ENCODE results near the gene DRGX.

Gene DRGX

GRCh38 chr10:49365675-49366415 is 30.0 kb downstream of the DRGX start:
- Histone ChIP-seq H3K14ac (ENCODE audit: low read length) (no peak overlapping the region), H2BK5ac (ENCODE audit: low read depth, low read length, poor library complexity) (no peak overlapping the region), H3K36me3 (ENCODE audit: control insufficient read depth in 1 of 2, insufficient read depth in 2 of 2, low read length in 2 of 2) (no peaks in the 10 kb centered on the region), H3K4me1 (ENCODE audit: control insufficient read depth in 1 of 2, insufficient read depth in 2 of 2, low read length in 2 of 2) (peaks cover 4 to 9% of the 10 kb centered on the region in 2 experiments), H4K8ac (ENCODE audit: low read depth, low read length) (no peak overlapping the region), H4K91ac (ENCODE audit: low read depth, low read length) (no peak overlapping the region), H3K9ac (ENCODE audit: low read length) (no peak overlapping the region), H3K27ac (ENCODE audit: low read depth, low read length) (no peak overlapping the region), H2AK5ac (ENCODE audit: low read length) (no peak overlapping the region), H3K79me2 (ENCODE audit: control insufficient read depth, insufficient read depth, low read length, poor library complexity) (no peaks in the 10 kb centered on the region), H3K4ac (ENCODE audit: low read depth, low read length) (no peak overlapping the region), H2AFZ (ENCODE audit: insufficient read depth, low read length, poor library complexity) (no peak overlapping the region), H3K23ac (ENCODE audit: low read length) (no peak overlapping the region), H2BK12ac (ENCODE audit: low read length) (no peak overlapping the region), H3K79me1 (ENCODE audit: low read length) (no peaks in the 10 kb centered on the region), H3K18ac (ENCODE audit: low read length) (no peak overlapping the region), H3K4me2 (ENCODE audit: low read length) (no peak overlapping the region), H3K27me3 (ENCODE audit: insufficient read depth, low read length) (no peaks in the 10 kb centered on the region), H3K4me3 (ENCODE audit: low read depth, low read length) (no peak overlapping the region), H4K12ac (ENCODE audit: low read depth, low read length) (no peak overlapping the region), H2BK120ac (ENCODE audit: insufficient read depth, low read length, poor library complexity) (no peak overlapping the region), H3K9me3 (ENCODE audit: insufficient read depth, low read depth, low read length) (no peaks in the 10 kb centered on the region)
- DNase-seq, result no peak
- no CpG with 5 or more reads among the region's 23 CpGs for WGBS (ENCODE audit: extremely low coverage, insufficient coverage, insufficient read length)

GRCh38 chr10:49365275-49365674 is 30.6 kb downstream of the DRGX start:
- Histone ChIP-seq H3K4me1 (ENCODE audit: control insufficient read depth in 1 of 2, insufficient read depth in 2 of 2, low read length in 2 of 2) (peaks cover 10 to 15% of the 10 kb centered on the region in 2 experiments), H3K79me1 (ENCODE audit: low read length) (peaks cover 5% of the 10 kb centered on the region), H2BK12ac (ENCODE audit: low read length) (no peak overlapping the region), H3K27ac (ENCODE audit: low read depth, low read length) (no peak overlapping the region), H3K4ac (ENCODE audit: low read depth, low read length) (no peak overlapping the region), H4K8ac (ENCODE audit: low read depth, low read length) (no peak overlapping the region), H3K27me3 (ENCODE audit: insufficient read depth, low read length) (no peaks in the 10 kb centered on the region), H4K12ac (ENCODE audit: low read depth, low read length) (no peak overlapping the region), H3K4me3 (ENCODE audit: low read depth, low read length) (no peak overlapping the region), H2AK5ac (ENCODE audit: low read length) (no peak overlapping the region), H3K14ac (ENCODE audit: low read length) (no peak overlapping the region), H3K4me2 (ENCODE audit: low read length) (no peak overlapping the region), H2BK5ac (ENCODE audit: low read depth, low read length, poor library complexity) (no peak overlapping the region), H3K9me3 (ENCODE audit: insufficient read depth, low read depth, low read length) (no peaks in the 10 kb centered on the region), H3K79me2 (ENCODE audit: control insufficient read depth, insufficient read depth, low read length, poor library complexity) (peaks cover 3% of the 10 kb centered on the region), H3K9ac (ENCODE audit: low read length) (no peak overlapping the region), H2AFZ (ENCODE audit: insufficient read depth, low read length, poor library complexity) (no peak overlapping the region), H4K91ac (ENCODE audit: low read depth, low read length) (no peak overlapping the region), H3K36me3 (ENCODE audit: control insufficient read depth in 1 of 2, insufficient read depth in 2 of 2, low read length in 2 of 2) (no peaks in the 10 kb centered on the region), H3K23ac (ENCODE audit: low read length) (no peak overlapping the region), H2BK120ac (ENCODE audit: insufficient read depth, low read length, poor library complexity) (no peak overlapping the region), H3K18ac (ENCODE audit: low read length) (no peak overlapping the region)
- whole genome bisulfite sequencing (ENCODE audit: extremely low coverage, insufficient coverage, insufficient read length), result no CpG with 5 or more reads among the region's 3 CpGs
- DNase-seq, result no peak

DNA sequence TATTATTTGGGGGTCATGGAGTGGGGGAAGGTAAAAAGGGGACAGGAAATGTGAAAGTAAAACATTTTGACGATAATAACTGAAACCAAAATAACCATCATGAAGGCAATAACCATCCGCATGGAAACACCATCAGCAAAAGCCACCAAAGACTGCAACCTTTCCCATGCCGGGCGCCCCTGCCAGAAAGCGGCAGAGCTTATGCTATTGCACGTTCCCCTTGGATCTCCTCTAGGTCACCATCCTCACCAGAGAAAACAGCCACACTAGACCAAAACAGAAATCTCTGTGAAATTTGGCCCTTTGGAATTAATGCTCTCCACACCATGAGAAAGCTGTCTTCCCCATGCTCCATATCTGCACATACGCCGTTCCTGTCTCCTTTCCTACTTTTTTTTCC is 31.1 kb downstream of the DRGX start:
- Histone ChIP-seq H3K23ac (ENCODE audit: low read length) (no peak overlapping the region), H2AK5ac (ENCODE audit: low read length) (no peak overlapping the region), H4K8ac (ENCODE audit: low read depth, low read length) (no peak overlapping the region), H2BK120ac (ENCODE audit: insufficient read depth, low read length, poor library complexity) (no peak overlapping the region), H3K14ac (ENCODE audit: low read length) (no peak overlapping the region), H3K36me3 (ENCODE audit: control insufficient read depth in 1 of 2, insufficient read depth in 2 of 2, low read length in 2 of 2) (no peaks in the 10 kb centered on the region), H4K91ac (ENCODE audit: low read depth, low read length) (no peak overlapping the region), H3K27ac (ENCODE audit: low read depth, low read length) (no peak overlapping the region), H2BK5ac (ENCODE audit: low read depth, low read length, poor library complexity) (no peak overlapping the region), H3K4me1 (ENCODE audit: control insufficient read depth in 1 of 2, insufficient read depth in 2 of 2, low read length in 2 of 2) (peaks cover 13 to 17% of the 10 kb centered on the region in 2 experiments), H2BK12ac (ENCODE audit: low read length) (no peak overlapping the region), H3K4me3 (ENCODE audit: low read depth, low read length) (no peak overlapping the region), H3K4me2 (ENCODE audit: low read length) (no peak overlapping the region), H3K27me3 (ENCODE audit: insufficient read depth, low read length) (no peaks in the 10 kb centered on the region), H4K12ac (ENCODE audit: low read depth, low read length) (no peak overlapping the region), H3K4ac (ENCODE audit: low read depth, low read length) (no peak overlapping the region), H3K79me1 (ENCODE audit: low read length) (peaks cover 5% of the 10 kb centered on the region), H3K79me2 (ENCODE audit: control insufficient read depth, insufficient read depth, low read length, poor library complexity) (peaks cover 3% of the 10 kb centered on the region), H2AFZ (ENCODE audit: insufficient read depth, low read length, poor library complexity) (no peak overlapping the region), H3K18ac (ENCODE audit: low read length) (no peak overlapping the region), H3K9ac (ENCODE audit: low read length) (no peak overlapping the region), H3K9me3 (ENCODE audit: insufficient read depth, low read depth, low read length) (no peaks in the 10 kb centered on the region)
- DNase-seq, result no peak
- WGBS (ENCODE audit: extremely low coverage, insufficient coverage, insufficient read length), result no CpG with 5 or more reads among the region's 8 CpGs

GRCh38 chr10:49364051-49364450 is 31.8 kb downstream of the DRGX start:
- Histone ChIP-seq H2BK120ac (ENCODE audit: insufficient read depth, low read length, poor library complexity) (no peak overlapping the region), H3K27ac (ENCODE audit: low read depth, low read length) (no peak overlapping the region), H4K8ac (ENCODE audit: low read depth, low read length) (no peak overlapping the region), H3K4me2 (ENCODE audit: low read length) (no peak overlapping the region), H3K27me3 (ENCODE audit: insufficient read depth, low read length) (no peaks in the 10 kb centered on the region), H2BK12ac (ENCODE audit: low read length) (no peak overlapping the region), H3K36me3 (ENCODE audit: control insufficient read depth in 1 of 2, insufficient read depth in 2 of 2, low read length in 2 of 2) (no peaks in the 10 kb centered on the region), H3K79me1 (ENCODE audit: low read length) (peaks cover 5% of the 10 kb centered on the region), H4K12ac (ENCODE audit: low read depth, low read length) (no peak overlapping the region), H4K91ac (ENCODE audit: low read depth, low read length) (no peak overlapping the region), H3K79me2 (ENCODE audit: control insufficient read depth, insufficient read depth, low read length, poor library complexity) (peaks cover 3% of the 10 kb centered on the region), H3K4me1 (ENCODE audit: control insufficient read depth in 1 of 2, insufficient read depth in 2 of 2, low read length in 2 of 2) (peaks cover 13 to 14% of the 10 kb centered on the region in 2 experiments), H3K23ac (ENCODE audit: low read length) (no peak overlapping the region), H3K14ac (ENCODE audit: low read length) (no peak overlapping the region), H3K4me3 (ENCODE audit: low read depth, low read length) (no peak overlapping the region), H3K9ac (ENCODE audit: low read length) (no peak overlapping the region), H3K18ac (ENCODE audit: low read length) (no peak overlapping the region), H3K9me3 (ENCODE audit: insufficient read depth, low read depth, low read length) (no peaks in the 10 kb centered on the region), H3K4ac (ENCODE audit: low read depth, low read length) (no peak overlapping the region), H2AFZ (ENCODE audit: insufficient read depth, low read length, poor library complexity) (no peak overlapping the region), H2AK5ac (ENCODE audit: low read length) (no peak overlapping the region), H2BK5ac (ENCODE audit: low read depth, low read length, poor library complexity) (no peak overlapping the region)
- no CpG with 5 or more reads among the region's 5 CpGs for WGBS (ENCODE audit: extremely low coverage, insufficient coverage, insufficient read length)
- no peak for DNase-seq
